Gastrocnemius medialis (tissue), 4 donors: ENCODE data around the gene GTF2E1.

ENCODE experiments used
- CTCF ChIP-seq, 5 experiments: fragments of 450-650 bp in 3 of 5; fragments of 200-600 bp in 2 of 5; sonication (generic) in 2 of 5; IDR thresholded peaks in 4 of 5; conservative IDR thresholded peaks in 1 of 5; 1 replicate in 4 of 5; 2 replicates in 1 of 5; pipeline ENCODE4 v1.5.1; 2016 to 2019; ENCODE audit warnings: antibody characterized with exemption in 5 of 5, mild to moderate bottlenecking in 3 of 5, moderate library complexity in 3 of 5
- POLR2A ChIP-seq, 2 donors: fragments of 450-650 bp; IDR thresholded peaks; one replicate each; pipeline ENCODE4 v1.6.1; 2017; ENCODE audit warnings: antibody characterized with exemption in 2 of 2, mild to moderate bottlenecking in 2 of 2, moderate library complexity in 2 of 2

GRCh38 chr3:120756061-120756460, 13.5 kb downstream of the GTF2E1 start:
- no peak for TF ChIP-seq CTCF (IDR thresholded peaks at IDR 0.05 in 4 of 5, conservative IDR thresholded peaks at IDR 0.05 in 1 of 5)
- TF ChIP-seq POLR2A (IDR thresholded peaks at IDR 0.05) = no peak
